ENCODE measurements around the gene TBX2.

TBX2 gene

GRCh38 chr17:61453566-61454380 is 54.1 kb downstream of the TBX2 start:
- no peak for DNase-seq (ENCODE audit: extremely low read depth, low read depth)

GRCh38 chr17:61454381-61455323 is 55.0 kb downstream of the TBX2 start:
- no peak for DNase-seq (ENCODE audit: extremely low read depth, low read depth)
- peak overlapping the region; percentile 35 for H3K4me3 ChIP-seq (replicated peaks; ENCODE audit: low read depth, low read length)
- no peak for TF ChIP-seq CTCF (IDR thresholded peaks at IDR 0.05; ENCODE audit: low read depth, low read length, missing control alignments)

More at GRCh38 chr17:61453566-61454380, 54.1 kb downstream of the TBX2 start:
- peak overlapping the region; percentile 35 for H3K4me3 ChIP-seq (replicated peaks; ENCODE audit: low read depth, low read length)
- no peak for TF ChIP-seq CTCF (IDR thresholded peaks at IDR 0.05; ENCODE audit: low read depth, low read length, missing control alignments)

GRCh38 chr17:61455324-61456060 is 55.8 kb downstream of the TBX2 start:
- H3K4me3 ChIP-seq (replicated peaks; ENCODE audit: low read depth, low read length), result peak overlapping the region; percentile 35
- DNase-seq (ENCODE audit: extremely low read depth, low read depth), result no peak
- no peak for TF ChIP-seq CTCF (IDR thresholded peaks at IDR 0.05; ENCODE audit: low read depth, low read length, missing control alignments)

- no peak for TF ChIP-seq CTCF (IDR thresholded peaks at IDR 0.05; ENCODE audit: low read depth, low read length, missing control alignments)
- DNase-seq (ENCODE audit: extremely low read depth, low read depth), result no peak
- peak overlapping the region; percentile 35 for H3K4me3 ChIP-seq (replicated peaks; ENCODE audit: low read depth, low read length)
Observed at GRCh38 chr17:61456061-61456681, 56.5 kb downstream of the TBX2 start.

- peak overlapping the region; percentile 23 for H3K4me3 ChIP-seq (replicated peaks; ENCODE audit: low read depth, low read length)
- no peak for DNase-seq (ENCODE audit: extremely low read depth, low read depth)
- no peak for TF ChIP-seq CTCF (IDR thresholded peaks at IDR 0.05; ENCODE audit: low read depth, low read length, missing control alignments)
Observed at GRCh38 chr17:61456688-61457225, 57.1 kb downstream of the TBX2 start.
